ENCODE results near the gene LDLRAD3.

Gene LDLRAD3

DNA sequence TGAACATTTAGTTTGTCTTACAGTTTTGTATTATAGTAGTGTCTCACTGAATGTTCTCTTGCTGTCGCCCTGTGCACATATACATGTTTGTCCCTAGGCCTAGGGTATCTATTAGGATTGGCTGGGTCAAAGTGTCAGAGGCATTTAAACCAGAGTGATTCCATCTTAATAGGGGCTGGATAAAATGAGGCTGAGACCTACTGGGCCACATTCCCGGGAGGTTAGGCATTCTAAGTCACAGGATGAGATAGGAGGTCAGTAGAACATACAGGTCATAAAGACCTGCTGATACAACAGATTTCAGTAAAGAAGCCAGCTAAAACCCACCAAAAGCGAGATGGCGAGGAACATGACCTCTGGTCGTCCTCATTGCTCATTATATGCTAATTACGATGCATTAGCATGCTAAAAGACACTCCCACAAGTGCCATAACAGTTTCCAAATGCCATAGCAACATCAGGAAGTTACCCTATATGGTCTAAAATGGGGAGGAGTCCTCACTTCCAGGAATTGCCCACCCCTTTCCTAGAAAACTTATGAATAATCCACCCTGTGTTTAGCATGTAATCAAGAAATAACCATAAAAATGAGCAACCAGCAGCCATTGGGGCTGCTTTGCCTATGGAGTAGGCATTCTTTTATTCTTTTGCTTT, 82.6 kb downstream of the LDLRAD3 start:
- no peak for DNase-seq (ENCODE audit: extremely low read depth, low read depth)
- TF ChIP-seq, protein P1, sequence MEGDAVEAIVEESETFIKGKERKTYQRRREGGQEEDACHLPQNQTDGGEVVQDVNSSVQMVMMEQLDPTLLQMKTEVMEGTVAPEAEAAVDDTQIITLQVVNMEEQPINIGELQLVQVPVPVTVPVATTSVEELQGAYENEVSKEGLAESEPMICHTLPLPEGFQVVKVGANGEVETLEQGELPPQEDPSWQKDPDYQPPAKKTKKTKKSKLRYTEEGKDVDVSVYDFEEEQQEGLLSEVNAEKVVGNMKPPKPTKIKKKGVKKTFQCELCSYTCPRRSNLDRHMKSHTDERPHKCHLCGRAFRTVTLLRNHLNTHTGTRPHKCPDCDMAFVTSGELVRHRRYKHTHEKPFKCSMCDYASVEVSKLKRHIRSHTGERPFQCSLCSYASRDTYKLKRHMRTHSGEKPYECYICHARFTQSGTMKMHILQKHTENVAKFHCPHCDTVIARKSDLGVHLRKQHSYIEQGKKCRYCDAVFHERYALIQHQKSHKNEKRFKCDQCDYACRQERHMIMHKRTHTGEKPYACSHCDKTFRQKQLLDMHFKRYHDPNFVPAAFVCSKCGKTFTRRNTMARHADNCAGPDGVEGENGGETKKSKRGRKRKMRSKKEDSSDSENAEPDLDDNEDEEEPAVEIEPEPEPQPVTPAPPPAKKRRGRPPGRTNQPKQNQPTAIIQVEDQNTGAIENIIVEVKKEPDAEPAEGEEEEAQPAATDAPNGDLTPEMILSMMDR (IDR thresholded peaks at IDR 0.05; ENCODE audit: low read depth, low read length) = no peak

DNA sequence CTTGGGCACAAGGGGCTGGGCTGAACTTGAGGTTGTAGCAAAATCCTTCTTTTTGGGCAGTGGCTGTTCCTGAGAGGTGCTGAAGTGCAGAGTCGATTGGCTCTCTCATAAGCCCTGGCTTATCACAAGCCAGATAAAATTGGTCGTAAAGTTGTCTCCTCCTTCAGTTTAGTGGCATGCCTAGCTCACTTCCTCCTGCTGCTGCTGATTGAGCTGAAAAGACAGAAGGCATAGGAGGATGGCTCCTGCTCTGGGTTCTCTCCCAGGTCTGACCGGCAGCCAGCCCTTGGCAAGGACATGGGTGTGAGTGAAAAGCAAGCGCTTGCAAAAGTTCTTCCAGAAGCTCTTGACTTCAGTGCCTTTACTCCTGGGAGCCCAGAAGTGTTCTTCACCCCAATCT, 83.9 kb downstream of the LDLRAD3 start:
- DNase-seq (ENCODE audit: extremely low read depth, low read depth) = no peak
- TF ChIP-seq, protein P1 (IDR thresholded peaks at IDR 0.05; ENCODE audit: low read depth, low read length) = no peak

DNA sequence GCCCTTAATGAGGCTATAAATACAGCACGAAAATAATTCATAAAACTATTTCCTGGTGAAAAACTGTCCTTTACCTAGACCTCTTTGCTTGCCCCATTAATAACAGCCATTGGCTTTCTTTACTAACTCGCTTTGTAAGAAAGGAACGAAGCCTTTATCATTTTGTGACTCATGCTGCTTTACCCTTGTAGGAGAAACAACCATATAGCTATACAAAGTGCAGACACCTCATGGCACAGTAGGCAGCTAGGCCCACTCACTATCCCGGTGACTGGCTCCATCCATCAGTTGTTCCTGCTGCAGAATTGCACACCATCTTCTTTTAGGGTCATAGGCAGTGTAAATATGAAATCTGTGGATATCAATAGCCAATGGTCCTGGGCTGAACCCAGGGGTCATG, 85.8 kb downstream of the LDLRAD3 start:
- TF ChIP-seq, protein P1 (IDR thresholded peaks at IDR 0.05; ENCODE audit: low read depth, low read length) = no peak

DNA sequence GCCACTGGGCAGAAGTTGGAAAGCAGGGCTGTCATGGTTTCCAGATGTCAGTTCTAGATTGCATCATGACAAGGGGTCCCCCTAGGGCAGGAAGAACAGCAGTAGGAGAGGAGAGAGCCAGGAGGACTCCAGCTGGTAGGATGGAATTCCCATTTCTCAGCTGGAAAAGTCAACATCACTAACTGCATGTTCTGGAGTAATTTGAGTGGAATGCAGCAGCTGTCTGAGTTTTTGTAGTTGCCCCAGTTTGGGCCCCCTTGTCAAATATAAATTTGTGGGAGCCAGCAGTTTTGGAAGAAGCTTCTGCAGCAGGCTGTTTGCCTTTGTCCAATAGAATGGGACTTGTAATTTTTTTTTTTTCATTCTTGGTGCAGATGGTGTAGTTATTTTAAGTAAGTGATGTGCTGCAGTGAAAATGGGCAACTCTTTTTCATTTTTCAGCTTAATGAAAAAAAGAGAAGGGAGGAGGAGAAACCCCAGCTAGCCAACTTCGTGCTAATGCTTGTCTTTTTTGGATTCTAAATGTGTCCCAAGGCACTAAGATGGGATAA, 86.9 kb downstream of the LDLRAD3 start:
- DNase-seq (ENCODE audit: extremely low read depth, low read depth) = peak; percentile 20

More for the DNA sequence above, 85.8 kb downstream of the LDLRAD3 start:
- DNase-seq (ENCODE audit: extremely low read depth, low read depth) = no peak

DNA sequence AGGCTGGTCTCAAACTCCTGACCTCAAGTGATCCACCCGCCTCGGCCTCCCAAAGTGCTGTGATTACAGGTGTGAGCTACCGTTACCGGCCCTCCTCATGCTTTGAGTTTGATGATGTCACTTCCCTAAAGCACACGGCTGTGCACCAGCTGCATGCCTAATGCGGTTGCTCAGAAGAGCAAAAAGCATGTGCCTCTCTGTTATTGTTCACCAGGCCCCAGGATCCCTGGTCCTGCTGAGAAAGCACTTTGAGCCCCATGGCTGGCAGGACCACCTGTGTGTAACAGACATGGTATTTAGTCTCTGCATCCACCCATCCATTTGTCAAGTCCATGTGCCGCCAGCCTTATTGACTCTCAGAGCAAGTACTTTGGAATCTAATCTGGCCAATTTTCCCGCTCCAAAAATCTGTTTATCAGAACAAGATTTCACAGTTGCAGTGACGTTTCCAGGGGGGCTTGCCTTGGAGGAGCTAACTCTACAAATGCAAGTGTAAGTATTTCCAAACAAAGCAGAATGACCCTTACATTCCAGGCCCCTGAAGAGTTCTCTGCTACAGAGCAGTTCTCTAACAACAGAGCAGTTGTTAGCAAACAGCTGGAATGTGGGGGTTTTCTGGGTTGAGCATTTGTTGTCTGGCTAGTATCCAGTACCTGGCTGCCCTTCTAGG, 89.4 kb downstream of the LDLRAD3 start:
- TF ChIP-seq, protein P1 (IDR thresholded peaks at IDR 0.05; ENCODE audit: low read depth, low read length) = no peak
- DNase-seq (ENCODE audit: extremely low read depth, low read depth) = no peak

More for the DNA sequence above, 86.9 kb downstream of the LDLRAD3 start:
- TF ChIP-seq, protein P1 (IDR thresholded peaks at IDR 0.05; ENCODE audit: low read depth, low read length) = no peak

DNA sequence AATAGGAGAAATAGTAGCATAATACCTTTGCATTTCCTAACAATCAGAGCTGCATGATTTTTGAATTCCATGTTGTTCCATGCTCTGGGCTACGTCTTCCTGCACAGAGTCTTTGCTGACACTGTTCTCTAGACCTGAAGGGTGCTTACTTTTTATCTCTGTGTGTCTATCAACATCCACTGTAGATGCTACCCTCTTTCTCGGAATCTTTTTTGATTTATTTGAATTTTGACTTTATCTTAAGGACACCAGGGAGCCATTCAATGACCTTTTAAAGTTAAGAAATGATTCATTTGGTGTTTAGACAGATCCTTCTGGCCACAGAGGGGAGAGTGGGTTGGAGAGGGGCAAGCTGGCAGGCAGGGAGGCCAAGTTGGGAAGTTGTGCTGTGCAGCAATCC, 90.1 kb downstream of the LDLRAD3 start:
- no peak for DNase-seq (ENCODE audit: extremely low read depth, low read depth)
- TF ChIP-seq, protein P1 (IDR thresholded peaks at IDR 0.05; ENCODE audit: low read depth, low read length) = no peak
